Activated naive CD4-positive, alpha-beta T cell treated with anti-CD3 and anti-CD28 coated beads for 36 hours (primary cell): ENCODE results near the gene ABCE1. TPM values are rescaled to one million over a fixed set of nuclear protein-coding genes. Genes with fewer than 3 reads are reported as not detected.

Source experiments
- CTCF ChIA-PET: fragments of 350-600 bp; sonication (Branson Sonifier 250); formaldehyde crosslinking; loops from one replicate; lab custom pipeline; 2021; ENCODE audit warnings: antibody characterized with exemption; lab: Charles Lee
- DNase-seq: peaks from one replicate; pipeline ENCODE4 v3.0.0-alpha.2; 2020
- H3K27ac Mint-ChIP-seq: one replicate; pipeline ENCODE4 v1.8.0; 2021; ENCODE audit warnings: mild to moderate bottlenecking, mixed read lengths
- H3K27me3 Mint-ChIP-seq: one replicate; pipeline ENCODE4 v1.8.0; 2021; ENCODE audit warnings: low read depth, mixed read lengths
- H3K36me3 Mint-ChIP-seq: one replicate; pipeline ENCODE4 v1.8.0; 2021; ENCODE audit warnings: low read depth, mixed read lengths
- H3K4me1 Mint-ChIP-seq: one replicate; pipeline ENCODE4 v1.8.0; 2021; ENCODE audit warnings: low read depth, mixed read lengths
- H3K4me3 Mint-ChIP-seq: one replicate; pipeline ENCODE4 v1.8.0; 2021; ENCODE audit warnings: mild to moderate bottlenecking, moderate library complexity, mixed read lengths
- H3K9me3 Mint-ChIP-seq: one replicate; pipeline ENCODE4 v1.8.0; 2021; ENCODE audit warnings: mixed read lengths
- intact Hi-C: fragments of 100-400 bp; cut with micrococcal nuclease; formaldehyde crosslinking; loops from one replicate; pipeline ENCODE4 v1.15.1; 2023
- total RNA-seq, 2 experiments: library from RNA; stranded (reverse); gene quantifications; one replicate each; pipeline ENCODE4 v1.2.3, GENCODE V29; 2021

The ABCE1 gene
- total RNA-seq: 100 to 1,000 TPM; 164 to 174 TPM

GRCh38 chr4:145097821-145098674 lies at the start of gene ABCE1, which contains the start of gene ANAPC10:
TSS of gene ABCE1 (plus strand) at chr4:145098311. CDS start at chr4:145104413, 6,102 bp downstream.
TSS of gene ANAPC10 (minus strand) at chr4:145098196. CDS start at chr4:145096099, 2,097 bp downstream.
- CTCF ChIA-PET: interaction anchor here (2.2 kb wide), 1 partner anchor 520 kb away, joined by 6 read pairs; no protein-coding TSS in a partner anchor
- intact Hi-C loops: loop anchor here (1.0 to 5.0 kb wide), 13 partner anchors 28 to 1916 kb away; partner anchors contain the start of genes HHIP, MMAA, OTUD4 and SMAD1
- Mint-ChIP-seq H3K36me3 (peaks cover 37% of the 10 kb centered on the region), H3K4me3 (peak within 1 kb of the TSS; percentile 92), H3K4me1 (peaks cover 23% of the 10 kb centered on the region), H3K27ac (peak within 1 kb of the TSS; percentile 97), H3K9me3 (peaks cover 8% of the 10 kb centered on the region), H3K27me3 (no peaks in the 10 kb centered on the region)
- peak; percentile 97 for DNase-seq

DNA sequence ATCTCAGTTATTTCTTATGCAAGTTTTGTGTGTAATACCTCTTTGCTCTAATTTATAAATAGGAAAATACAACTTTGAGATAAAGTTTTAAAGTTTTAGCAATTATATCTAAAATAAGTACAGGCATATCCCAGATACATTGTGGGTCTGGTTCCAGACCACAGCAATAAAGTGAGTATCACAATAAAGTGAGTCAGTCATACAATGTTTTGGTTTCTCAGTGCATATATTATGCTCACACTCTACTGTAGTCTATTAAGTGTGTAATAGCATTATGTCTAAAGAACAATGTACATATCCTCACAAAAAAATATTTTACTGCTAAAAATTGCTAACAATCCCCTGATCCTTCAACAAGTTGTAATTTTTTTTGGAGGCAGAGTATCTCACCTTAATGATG lies 49.3 kb upstream of the ABCE1 start:
- Mint-ChIP-seq H3K4me1 (peaks cover 18% of the 10 kb centered on the region), H3K36me3 (peaks cover 8% of the 10 kb centered on the region), H3K27me3 (no peaks in the 10 kb centered on the region), H3K4me3 (no peak overlapping the region), H3K9me3 (no peaks in the 10 kb centered on the region), H3K27ac (no peak overlapping the region)
- no peak for DNase-seq
- intact Hi-C loops: no loop called here
- CTCF ChIA-PET: no interaction called here

- H3K4me3 Mint-ChIP-seq: no peak overlapping the region
- intact Hi-C loops: no loop called here
- CTCF ChIA-PET: no interaction called here
- no peak overlapping the region for H3K27ac Mint-ChIP-seq
- H3K9me3 Mint-ChIP-seq: no peaks in the 10 kb centered on the region
- peaks cover 15% of the 10 kb centered on the region for H3K4me1 Mint-ChIP-seq
- H3K27me3 Mint-ChIP-seq: no peaks in the 10 kb centered on the region
- peaks cover 6% of the 10 kb centered on the region for H3K36me3 Mint-ChIP-seq
- DNase-seq: no peak
Measured at GRCh38 chr4:145049241-145049640, 48.9 kb upstream of the ABCE1 start.

DNA sequence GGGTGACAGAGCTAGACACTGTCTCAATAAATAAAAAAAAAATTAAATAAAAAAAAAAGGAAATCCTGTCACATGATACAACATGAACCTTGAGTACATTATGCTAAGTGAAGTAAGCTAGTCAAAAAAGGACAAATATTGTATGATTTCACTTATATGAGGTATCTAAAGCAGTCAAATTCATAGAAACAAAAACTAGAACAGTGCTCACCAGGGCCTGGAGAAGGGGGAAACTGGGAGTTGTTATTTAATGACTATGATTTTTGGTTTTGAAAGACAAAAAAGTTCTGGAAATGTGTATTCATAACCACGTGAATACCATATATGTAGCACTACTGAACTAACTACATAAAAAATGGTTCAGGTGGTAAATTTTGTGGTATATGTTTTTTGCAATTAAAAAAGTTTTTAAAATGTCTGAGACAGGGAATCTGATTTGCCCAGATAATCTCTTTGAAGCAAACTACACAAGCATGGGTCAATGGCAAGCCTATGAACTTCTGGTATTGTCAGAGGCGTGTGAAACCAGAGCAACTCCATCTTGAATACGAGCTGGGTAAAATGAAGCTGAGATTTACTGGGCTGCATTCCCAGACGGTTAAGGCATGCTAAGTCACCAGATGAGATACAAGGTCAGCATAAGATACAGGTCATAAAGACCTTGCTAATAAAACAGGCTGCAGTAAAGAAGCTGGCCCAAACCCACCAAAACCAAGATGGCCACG lies 42.4 kb upstream of the ABCE1 start:
- intact Hi-C loops: loop anchor here (5.0 kb wide), 1 partner anchor 38 kb away; no protein-coding TSS in a partner anchor
- no peaks in the 10 kb centered on the region for H3K9me3 Mint-ChIP-seq
- no peak overlapping the region for H3K27ac Mint-ChIP-seq
- H3K36me3 Mint-ChIP-seq: peaks cover 6% of the 10 kb centered on the region
- H3K4me3 Mint-ChIP-seq: no peak overlapping the region
- CTCF ChIA-PET: interaction anchor here (0.7 kb wide), 1 partner anchor 63 kb away, joined by 3 read pairs; no protein-coding TSS in a partner anchor
- DNase-seq: no peak
- H3K27me3 Mint-ChIP-seq: no peaks in the 10 kb centered on the region
- H3K4me1 Mint-ChIP-seq: peaks cover 26% of the 10 kb centered on the region

GRCh38 chr4:145056325-145057130 lies 41.6 kb upstream of the ABCE1 start:
- Mint-ChIP-seq H3K27me3 (no peaks in the 10 kb centered on the region), H3K36me3 (peaks cover 2% of the 10 kb centered on the region), H3K4me1 (peaks cover 28% of the 10 kb centered on the region), H3K9me3 (no peaks in the 10 kb centered on the region), H3K27ac (no peak overlapping the region), H3K4me3 (no peak overlapping the region)
- no peak for DNase-seq
- CTCF ChIA-PET: no interaction called here
- intact Hi-C loops: loop anchor here (5.0 kb wide), 1 partner anchor 39 kb away; no protein-coding TSS in a partner anchor

- no peaks in the 10 kb centered on the region for H3K9me3 Mint-ChIP-seq
- H3K4me3 Mint-ChIP-seq: no peak overlapping the region
- no peak for DNase-seq
- H3K27ac Mint-ChIP-seq: no peak overlapping the region
- H3K27me3 Mint-ChIP-seq: no peaks in the 10 kb centered on the region
- H3K36me3 Mint-ChIP-seq: peaks cover 2% of the 10 kb centered on the region
- CTCF ChIA-PET: no interaction called here
- peaks cover 28% of the 10 kb centered on the region for H3K4me1 Mint-ChIP-seq
- intact Hi-C loops: loop anchor here (5.0 kb wide), 1 partner anchor 41 kb away; no protein-coding TSS in a partner anchor
Measured at GRCh38 chr4:145058256-145058655, 39.9 kb upstream of the ABCE1 start.

GRCh38 chr4:145061318-145061920 lies 36.7 kb upstream of the ABCE1 start:
- CTCF ChIA-PET: interaction anchor here (0.6 to 2.6 kb wide), 9 partner anchors 9 to 888 kb away, joined by 3 to 17 read pairs (median 3); no protein-coding TSS in a partner anchor
- Mint-ChIP-seq H3K9me3 (no peaks in the 10 kb centered on the region), H3K36me3 (no peaks in the 10 kb centered on the region), H3K4me3 (no peak overlapping the region), H3K27ac (no peak overlapping the region), H3K4me1 (peaks cover 23% of the 10 kb centered on the region), H3K27me3 (no peaks in the 10 kb centered on the region)
- intact Hi-C loops: loop anchor here (1.0 to 10.0 kb wide), 6 partner anchors 274 to 887 kb away; partner anchors contain the start of gene HHIP
- DNase-seq: no peak

DNA sequence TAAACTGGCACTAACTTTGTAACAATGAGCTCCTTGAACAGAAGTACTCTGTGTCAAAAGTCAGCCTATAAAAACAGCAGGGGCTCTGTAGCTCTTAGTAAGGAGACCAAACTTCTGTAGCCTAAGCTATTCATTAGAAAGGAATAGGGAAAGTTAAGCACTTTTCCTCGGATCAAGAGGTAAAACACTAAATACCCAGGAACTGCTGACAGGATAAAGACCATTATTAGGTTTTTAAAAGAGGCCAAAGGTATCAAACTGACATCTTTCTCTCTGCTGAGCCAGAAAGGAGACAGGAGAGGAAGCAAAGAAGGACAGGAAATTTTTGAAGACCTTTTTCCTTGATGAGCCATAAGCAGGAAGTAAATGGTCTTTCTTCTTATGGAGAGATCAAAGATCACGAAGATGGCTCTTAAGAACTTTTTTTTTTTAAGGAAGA lies 32.0 kb upstream of the ABCE1 start:
- Mint-ChIP-seq H3K27me3 (no peaks in the 10 kb centered on the region), H3K4me1 (peaks cover 19% of the 10 kb centered on the region), H3K9me3 (no peaks in the 10 kb centered on the region), H3K4me3 (no peak overlapping the region), H3K36me3 (peaks cover 4% of the 10 kb centered on the region), H3K27ac (no peak overlapping the region)
- no peak for DNase-seq
- intact Hi-C loops: loop anchor here (10.0 kb wide), 1 partner anchor 451 kb away; no protein-coding TSS in a partner anchor
- CTCF ChIA-PET: interaction anchor here (0.5 kb wide), 1 partner anchor 886 kb away, joined by 4 read pairs; no protein-coding TSS in a partner anchor

DNA sequence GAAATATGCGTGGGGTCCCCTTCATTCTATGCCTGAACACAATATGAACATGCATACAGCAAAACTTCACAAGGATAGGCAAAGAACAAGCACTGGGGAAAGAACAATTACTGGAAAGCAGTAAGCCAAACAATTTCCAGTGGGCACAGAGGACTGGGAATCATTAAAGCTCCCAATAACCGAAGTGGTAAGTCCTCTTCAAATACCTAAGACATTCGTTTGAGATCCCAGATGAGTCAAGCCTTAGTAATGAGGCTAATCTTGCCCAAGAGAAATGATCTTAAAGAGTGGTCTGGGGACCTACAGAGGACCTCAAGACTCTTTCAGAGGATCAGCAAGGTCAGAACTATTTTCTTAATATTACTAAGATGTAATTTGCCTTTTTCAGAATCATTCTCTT lies 28.8 kb upstream of the ABCE1 start:
- no peaks in the 10 kb centered on the region for H3K27me3 Mint-ChIP-seq
- DNase-seq: no peak
- H3K9me3 Mint-ChIP-seq: no peaks in the 10 kb centered on the region
- CTCF ChIA-PET: no interaction called here
- peaks cover 4% of the 10 kb centered on the region for H3K36me3 Mint-ChIP-seq
- intact Hi-C loops: loop anchor here (10.0 kb wide), 1 partner anchor 455 kb away; no protein-coding TSS in a partner anchor
- H3K27ac Mint-ChIP-seq: no peak overlapping the region
- H3K4me3 Mint-ChIP-seq: no peak overlapping the region
- H3K4me1 Mint-ChIP-seq: peaks cover 23% of the 10 kb centered on the region

GRCh38 chr4:145071560-145071959 lies 26.6 kb upstream of the ABCE1 start:
- H3K9me3 Mint-ChIP-seq: no peaks in the 10 kb centered on the region
- no peaks in the 10 kb centered on the region for H3K27me3 Mint-ChIP-seq
- intact Hi-C loops: no loop called here
- no peak for DNase-seq
- peaks cover 24% of the 10 kb centered on the region for H3K4me1 Mint-ChIP-seq
- no peak overlapping the region for H3K4me3 Mint-ChIP-seq
- CTCF ChIA-PET: no interaction called here
- peaks cover 10% of the 10 kb centered on the region for H3K36me3 Mint-ChIP-seq
- no peak overlapping the region for H3K27ac Mint-ChIP-seq
